Stimulated activated naive B cell treated with anti-CD40 and anti-IgM and Interleukin-4, amounts not matched to agents 10 μg/mL and 1 μg/mL and 100 μg/mL, for 72 hours (primary cell): Measurements from ENCODE around the gene LRP1-AS.

Experiments used
- ATAC-seq, 2 donors: fragments of 150-1000 bp; cut with Tn5 transposase; replicated peaks; 2 replicates each; pipeline ENCODE4 v1.10.0; 2021; ENCODE audit warnings: moderate library complexity in 1 of 2
- DNase-seq: peaks from one replicate; pipeline ENCODE4 v3.0.0; 2021
- H3K27ac Mint-ChIP-seq: one replicate; pipeline ENCODE4 v1.8.0; 2022; ENCODE audit warnings: mild to moderate bottlenecking, mixed read lengths
- H3K27me3 Mint-ChIP-seq, 2 donors: one replicate each; pipeline ENCODE4 v1.8.0; 2022; ENCODE audit warnings: mixed read lengths in 2 of 2
- H3K36me3 Mint-ChIP-seq, 2 donors: one replicate each; pipeline ENCODE4 v1.8.0; 2022; ENCODE audit warnings: mixed read lengths in 2 of 2, mild to moderate bottlenecking in 1 of 2
- H3K4me1 Mint-ChIP-seq, 2 donors: one replicate each; pipeline ENCODE4 v1.8.0; 2022; ENCODE audit warnings: mixed read lengths in 2 of 2, mild to moderate bottlenecking in 1 of 2
- H3K4me3 Mint-ChIP-seq, 2 donors: one replicate each; pipeline ENCODE4 v1.8.0; 2022; ENCODE audit warnings: mild to moderate bottlenecking in 2 of 2, mixed read lengths in 2 of 2, moderate library complexity in 1 of 2
- H3K9me3 Mint-ChIP-seq, 2 donors: one replicate each; pipeline ENCODE4 v1.8.0; 2022; ENCODE audit warnings: mixed read lengths in 2 of 2, mild to moderate bottlenecking in 1 of 2

The LRP1-AS gene

DNA sequence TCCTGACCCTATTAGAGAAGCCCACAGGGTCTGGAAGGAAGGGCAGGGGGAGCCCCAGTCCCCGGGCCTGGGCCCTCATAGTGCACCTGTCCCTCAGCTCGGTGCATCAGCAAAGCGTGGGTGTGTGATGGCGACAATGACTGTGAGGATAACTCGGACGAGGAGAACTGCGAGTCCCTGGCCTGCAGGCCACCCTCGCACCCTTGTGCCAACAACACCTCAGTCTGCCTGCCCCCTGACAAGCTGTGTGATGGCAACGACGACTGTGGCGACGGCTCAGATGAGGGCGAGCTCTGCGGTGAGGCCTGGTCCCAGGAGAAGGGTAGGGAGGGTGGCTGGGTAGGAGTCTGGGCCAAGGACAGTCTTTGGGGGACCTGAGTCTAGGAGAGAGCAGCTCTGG is 26.3 kb upstream of the LRP1-AS start:
- H3K27me3 Mint-ChIP-seq, result peaks cover 5 to 7% of the 10 kb centered on the region in 2 donors
- H3K36me3 Mint-ChIP-seq, result no peaks in the 10 kb centered on the region
- no peaks in the 10 kb centered on the region for H3K9me3 Mint-ChIP-seq
- no peak for ATAC-seq
- no peak for DNase-seq
- peaks cover 0 to 2% of the 10 kb centered on the region in 2 donors for H3K4me1 Mint-ChIP-seq
- H3K27ac Mint-ChIP-seq, result no peak overlapping the region
- no peak overlapping the region for H3K4me3 Mint-ChIP-seq

DNA sequence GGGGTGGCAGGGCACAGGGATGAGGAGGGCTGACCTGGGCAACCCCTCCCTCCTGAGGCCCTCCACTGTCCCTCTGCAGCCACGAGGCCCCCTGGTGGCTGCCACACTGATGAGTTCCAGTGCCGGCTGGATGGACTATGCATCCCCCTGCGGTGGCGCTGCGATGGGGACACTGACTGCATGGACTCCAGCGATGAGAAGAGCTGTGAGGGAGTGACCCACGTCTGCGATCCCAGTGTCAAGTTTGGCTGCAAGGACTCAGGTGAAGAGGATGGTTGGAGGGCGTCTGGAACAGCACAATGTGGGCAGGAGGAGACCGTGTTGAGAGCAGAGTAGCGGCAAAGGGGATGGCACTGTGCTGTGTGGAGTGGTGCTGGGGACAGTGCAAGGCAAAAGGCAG is 25.7 kb upstream of the LRP1-AS start:
- DNase-seq, result no peak
- H3K4me3 Mint-ChIP-seq, result no peak overlapping the region
- H3K4me1 Mint-ChIP-seq, result peaks cover 0 to 3% of the 10 kb centered on the region in 2 donors
- ATAC-seq, result peak; percentile 67 to 70
- H3K9me3 Mint-ChIP-seq, result no peaks in the 10 kb centered on the region
- no peak overlapping the region for H3K27ac Mint-ChIP-seq
- H3K27me3 Mint-ChIP-seq, result peaks cover 4 to 5% of the 10 kb centered on the region in 2 donors
- H3K36me3 Mint-ChIP-seq, result no peaks in the 10 kb centered on the region

DNA sequence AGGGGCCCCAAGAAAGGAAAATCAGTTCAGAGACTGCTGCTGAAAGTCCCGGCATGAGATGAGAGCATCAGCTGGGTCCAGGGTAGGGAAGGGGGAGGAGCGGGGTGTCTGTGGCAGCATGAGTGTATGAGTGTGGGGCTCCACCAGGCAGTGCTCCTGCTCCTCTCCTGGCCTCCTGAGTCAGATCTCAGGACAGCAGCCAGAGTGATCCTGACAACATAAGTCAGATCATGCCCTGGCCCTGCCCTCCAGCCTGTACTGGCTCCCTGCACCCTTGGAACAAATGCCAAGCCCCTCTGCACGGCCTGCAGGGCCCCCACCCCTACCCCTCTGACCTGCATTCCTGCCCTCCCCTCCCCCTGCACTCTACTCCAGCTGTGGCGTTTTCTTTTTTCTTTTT is 24.2 kb upstream of the LRP1-AS start:
- Mint-ChIP-seq H3K36me3 (no peaks in the 10 kb centered on the region), H3K27me3 (peaks cover 4 to 5% of the 10 kb centered on the region in 2 donors), H3K4me3 (no peak overlapping the region), H3K4me1 (peaks cover 4 to 7% of the 10 kb centered on the region in 2 donors), H3K9me3 (no peaks in the 10 kb centered on the region), H3K27ac (no peak overlapping the region)
- ATAC-seq, result no peak
- no peak for DNase-seq

DNA sequence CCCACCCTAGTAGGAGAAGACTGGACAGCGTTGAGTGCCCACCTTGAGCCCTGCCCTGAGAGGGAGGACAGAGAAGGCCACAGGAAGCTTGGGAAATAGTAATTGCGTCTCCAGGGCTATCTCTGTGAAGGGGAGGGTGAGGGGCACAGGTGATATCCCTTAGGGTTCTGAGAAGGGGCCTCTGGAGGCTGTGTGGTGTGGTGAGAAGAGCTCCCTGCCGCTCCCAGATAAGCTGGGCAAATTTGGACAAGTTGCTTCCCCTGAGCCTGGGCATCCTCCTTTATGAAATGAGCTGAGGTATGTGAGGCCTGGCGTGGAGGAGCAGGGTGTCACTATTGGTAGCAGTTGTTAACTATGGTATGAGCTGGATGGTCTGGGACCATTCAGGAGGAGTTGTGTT is 23.5 kb upstream of the LRP1-AS start:
- Mint-ChIP-seq H3K4me1 (peaks cover 7 to 9% of the 10 kb centered on the region in 2 donors), H3K9me3 (no peaks in the 10 kb centered on the region), H3K27me3 (peaks cover 4 to 5% of the 10 kb centered on the region in 2 donors), H3K27ac (no peak overlapping the region), H3K36me3 (no peaks in the 10 kb centered on the region), H3K4me3 (no peak overlapping the region)
- DNase-seq (no peak), ATAC-seq (no peak)

DNA sequence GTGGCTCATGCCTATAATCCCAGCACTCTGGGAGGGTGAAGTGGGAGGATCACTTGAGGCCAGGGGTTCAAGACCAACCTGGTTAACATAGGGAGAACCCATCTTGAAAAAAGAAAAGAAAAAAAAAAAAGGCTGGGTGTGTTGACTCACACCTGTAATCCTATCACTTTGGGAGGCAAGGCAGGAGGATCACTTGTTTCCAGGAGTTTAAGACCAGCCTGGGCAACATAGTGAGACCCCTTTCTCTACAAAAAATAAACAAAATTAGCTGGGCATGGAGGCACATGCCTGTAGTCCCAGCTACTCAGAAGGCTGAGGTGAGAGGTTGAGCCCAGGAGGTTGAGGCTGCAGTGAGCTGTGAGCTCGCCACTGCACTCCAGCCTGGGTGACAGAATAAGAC is 23.0 kb upstream of the LRP1-AS start:
- Mint-ChIP-seq H3K4me1 (peaks cover 7 to 9% of the 10 kb centered on the region in 2 donors), H3K4me3 (no peak overlapping the region), H3K36me3 (no peaks in the 10 kb centered on the region), H3K27me3 (peaks cover 4 to 5% of the 10 kb centered on the region in 2 donors), H3K9me3 (no peaks in the 10 kb centered on the region), H3K27ac (no peak overlapping the region)
- DNase-seq (no peak), ATAC-seq (no peak)

DNA sequence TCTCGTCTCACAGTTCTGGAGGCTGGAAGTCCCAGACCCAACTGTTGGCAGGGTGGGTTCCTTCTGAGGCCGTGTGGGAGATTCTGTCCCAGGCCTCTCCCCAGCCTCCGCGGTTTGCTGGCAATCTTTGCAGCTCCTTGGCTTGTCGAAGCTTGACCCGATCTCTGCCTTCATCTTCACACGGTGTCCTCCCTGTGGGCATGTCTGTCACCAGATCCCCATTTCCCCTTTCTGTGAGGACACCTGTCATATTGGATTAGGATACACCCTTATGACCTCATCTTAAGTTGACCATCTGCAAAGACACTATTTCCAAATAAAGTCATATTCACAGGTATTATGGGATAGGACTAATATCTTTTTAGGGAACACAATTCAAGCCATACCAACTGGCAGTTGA is 22.6 kb upstream of the LRP1-AS start:
- Mint-ChIP-seq H3K27ac (no peak overlapping the region), H3K4me3 (no peak overlapping the region), H3K9me3 (no peaks in the 10 kb centered on the region), H3K36me3 (no peaks in the 10 kb centered on the region), H3K27me3 (peaks cover 5 to 6% of the 10 kb centered on the region in 2 donors), H3K4me1 (peaks cover 7 to 9% of the 10 kb centered on the region in 2 donors)
- no peak for DNase-seq
- ATAC-seq, result no peak

DNA sequence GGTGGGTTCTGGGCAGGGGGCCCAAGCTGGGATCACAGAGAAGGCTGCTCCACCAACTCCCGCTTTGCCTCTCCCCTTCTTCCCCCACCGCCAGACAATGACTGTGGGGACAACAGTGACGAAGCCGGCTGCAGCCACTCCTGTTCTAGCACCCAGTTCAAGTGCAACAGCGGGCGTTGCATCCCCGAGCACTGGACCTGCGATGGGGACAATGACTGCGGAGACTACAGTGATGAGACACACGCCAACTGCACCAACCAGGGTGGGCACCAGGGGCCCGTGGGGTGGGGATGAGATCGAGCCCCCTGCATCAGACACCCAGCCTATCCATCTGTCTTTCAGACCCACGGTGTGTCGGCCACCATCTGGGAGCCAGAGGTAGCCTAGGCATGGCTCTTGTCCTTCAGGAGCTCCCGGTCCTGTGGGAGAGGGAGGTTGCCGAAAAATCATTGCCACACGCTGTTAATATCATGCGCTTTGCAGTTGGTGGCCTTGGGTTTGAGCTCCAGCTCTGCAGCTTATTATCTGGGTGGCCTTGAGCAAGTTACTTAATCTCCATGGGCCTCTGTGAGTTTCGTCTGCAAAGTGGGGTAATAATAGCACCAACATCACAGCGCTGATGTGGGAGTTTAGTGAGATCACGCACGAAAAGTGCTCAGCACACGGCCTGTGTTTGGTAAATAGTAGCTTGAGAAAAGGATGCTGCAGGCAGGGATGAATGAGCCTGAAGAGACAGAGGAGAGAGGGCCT is 21.8 kb upstream of the LRP1-AS start:
- no peak overlapping the region for H3K27ac Mint-ChIP-seq
- no peaks in the 10 kb centered on the region for H3K36me3 Mint-ChIP-seq
- H3K4me3 Mint-ChIP-seq, result no peak overlapping the region
- H3K4me1 Mint-ChIP-seq, result peaks cover 7 to 9% of the 10 kb centered on the region in 2 donors
- H3K27me3 Mint-ChIP-seq, result peaks cover 11 to 12% of the 10 kb centered on the region in 2 donors
- DNase-seq, result no peak
- ATAC-seq, result no peak
- H3K9me3 Mint-ChIP-seq, result no peaks in the 10 kb centered on the region

DNA sequence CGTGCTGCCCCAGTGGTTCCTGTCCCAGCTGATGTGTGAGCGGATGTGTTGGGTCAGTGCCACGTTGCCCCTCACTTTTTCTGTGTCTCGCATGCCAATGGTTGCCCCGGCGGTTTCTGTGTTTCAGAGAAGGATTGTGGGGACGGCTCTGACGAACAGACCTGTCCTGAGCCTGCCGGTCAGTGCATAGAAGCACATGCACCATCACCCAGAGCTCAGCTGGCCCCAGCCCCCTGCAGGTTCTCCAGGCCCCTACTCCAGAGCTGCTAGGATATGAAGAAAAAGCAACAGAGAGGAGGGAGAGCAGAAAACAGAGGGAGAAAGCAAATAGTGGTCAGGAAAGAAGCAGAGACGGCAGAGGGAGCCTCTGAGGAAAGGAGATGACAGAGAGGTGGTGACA is 20.6 kb upstream of the LRP1-AS start:
- no peak overlapping the region for H3K4me3 Mint-ChIP-seq

DNA sequence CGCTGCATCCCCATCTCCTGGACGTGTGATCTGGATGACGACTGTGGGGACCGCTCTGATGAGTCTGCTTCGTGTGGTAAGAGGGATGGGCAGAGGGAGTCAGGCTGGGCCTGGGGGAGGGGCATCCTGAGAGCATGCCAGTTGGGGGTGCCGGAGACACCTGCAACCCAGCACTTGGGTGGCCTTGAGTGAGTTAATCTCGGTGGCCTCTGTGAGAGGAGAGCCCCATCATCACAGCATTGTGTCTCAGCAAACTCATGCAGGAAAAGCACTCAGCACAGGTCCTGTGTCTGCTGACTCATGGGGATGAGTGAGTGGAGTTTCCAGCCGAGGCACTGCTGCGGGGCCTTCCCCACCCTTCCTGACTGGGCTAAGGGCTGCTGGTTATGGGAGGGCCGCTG is 19.6 kb upstream of the LRP1-AS start:
- H3K27ac Mint-ChIP-seq, result no peak overlapping the region
- ATAC-seq (peak; percentile 34 to 75), DNase-seq (no peak)
- no peak overlapping the region for H3K4me3 Mint-ChIP-seq
- no peaks in the 10 kb centered on the region for H3K9me3 Mint-ChIP-seq
- H3K4me1 Mint-ChIP-seq, result peaks cover 10 to 13% of the 10 kb centered on the region in 2 donors
- peaks cover 8 to 11% of the 10 kb centered on the region in 2 donors for H3K27me3 Mint-ChIP-seq
- H3K36me3 Mint-ChIP-seq, result no peaks in the 10 kb centered on the region

More for the DNA sequence above, 20.6 kb upstream of the LRP1-AS start:
- Mint-ChIP-seq H3K4me1 (peaks cover 6 to 9% of the 10 kb centered on the region in 2 donors), H3K27me3 (peaks cover 9% of the 10 kb centered on the region in 2 donors), H3K36me3 (no peaks in the 10 kb centered on the region), H3K27ac (peak overlapping the region; percentile 11), H3K9me3 (no peaks in the 10 kb centered on the region)
- ATAC-seq (no peak), DNase-seq (no peak)

DNA sequence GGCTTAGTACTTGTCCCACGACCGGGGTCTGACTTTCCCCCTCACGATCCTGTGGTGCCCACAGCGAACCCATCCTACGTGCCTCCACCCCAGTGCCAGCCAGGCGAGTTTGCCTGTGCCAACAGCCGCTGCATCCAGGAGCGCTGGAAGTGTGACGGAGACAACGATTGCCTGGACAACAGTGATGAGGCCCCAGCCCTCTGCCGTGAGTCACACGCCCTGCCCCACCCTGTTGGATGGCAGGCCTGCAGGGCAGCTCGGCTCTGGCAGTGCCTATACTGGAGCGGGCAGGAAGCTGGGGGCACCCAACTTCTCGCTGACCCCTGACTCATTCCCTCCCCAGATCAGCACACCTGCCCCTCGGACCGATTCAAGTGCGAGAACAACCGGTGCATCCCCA is 18.3 kb upstream of the LRP1-AS start:
- DNase-seq (no peak), ATAC-seq (no peak)
- H3K4me1 Mint-ChIP-seq, result peaks cover 10 to 13% of the 10 kb centered on the region in 2 donors
- H3K9me3 Mint-ChIP-seq, result no peaks in the 10 kb centered on the region
- peaks cover 8 to 16% of the 10 kb centered on the region in 2 donors for H3K27me3 Mint-ChIP-seq
- no peak overlapping the region for H3K27ac Mint-ChIP-seq
- no peaks in the 10 kb centered on the region for H3K36me3 Mint-ChIP-seq
- no peak overlapping the region for H3K4me3 Mint-ChIP-seq

DNA sequence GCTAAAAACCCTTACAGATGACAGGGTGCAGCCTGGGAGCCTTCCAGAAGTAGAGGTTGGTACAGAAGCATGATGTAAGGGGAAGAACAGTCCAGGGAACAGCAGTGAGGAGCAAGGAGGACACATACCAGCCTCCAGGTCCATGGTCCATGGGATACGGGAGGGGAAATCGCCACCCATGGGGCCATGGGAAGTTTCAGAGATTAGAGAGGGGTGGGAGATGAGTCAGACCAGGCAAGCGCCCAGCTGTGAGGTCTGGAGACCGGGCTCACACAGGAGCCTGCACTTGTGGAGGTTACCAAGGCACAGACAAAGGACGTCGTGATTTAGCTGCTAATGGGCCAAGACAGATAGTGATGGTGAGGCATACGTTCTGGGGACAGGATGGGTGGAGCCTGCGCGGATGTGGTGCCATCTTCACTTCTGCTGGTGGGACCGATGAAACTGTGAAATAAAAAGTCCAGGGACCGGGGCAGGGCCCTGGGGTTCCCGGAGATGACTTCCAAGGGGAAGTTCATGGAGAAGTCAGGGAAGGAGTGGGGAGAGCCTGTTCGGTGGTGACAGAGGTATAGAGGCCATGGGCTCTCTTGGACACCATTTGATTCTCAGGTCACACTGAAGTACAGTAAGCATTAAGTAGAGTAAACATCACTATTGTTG is 17.7 kb upstream of the LRP1-AS start:
- Mint-ChIP-seq H3K27ac (no peak overlapping the region), H3K4me1 (peaks cover 10 to 13% of the 10 kb centered on the region in 2 donors), H3K4me3 (no peak overlapping the region), H3K27me3 (peaks cover 8 to 16% of the 10 kb centered on the region in 2 donors), H3K36me3 (no peaks in the 10 kb centered on the region), H3K9me3 (no peaks in the 10 kb centered on the region)
- no peak for DNase-seq
- ATAC-seq, result no peak

DNA sequence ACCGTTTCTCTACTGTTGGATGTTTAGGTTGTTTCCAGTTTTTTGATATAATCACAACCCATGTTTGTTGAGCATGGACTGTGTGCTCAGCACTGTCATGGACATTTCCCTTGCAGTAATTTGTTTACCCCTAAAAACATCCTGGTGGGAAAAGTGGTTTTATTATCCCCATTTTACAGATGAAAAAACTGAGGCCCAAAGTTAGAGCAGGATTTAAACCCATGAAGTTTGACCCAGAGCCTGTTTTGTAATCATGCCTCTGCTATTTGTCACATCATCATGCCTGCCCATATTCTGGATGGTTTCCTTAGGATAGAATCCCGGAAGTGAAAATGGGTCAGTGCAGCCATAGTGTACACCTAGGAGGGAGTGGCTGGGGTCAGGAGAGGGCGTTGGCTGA is 17.0 kb upstream of the LRP1-AS start:
- H3K27ac Mint-ChIP-seq, result no peak overlapping the region
- peaks cover 10 to 13% of the 10 kb centered on the region in 2 donors for H3K4me1 Mint-ChIP-seq
- no peak for DNase-seq
- ATAC-seq, result no peak
- H3K9me3 Mint-ChIP-seq, result no peaks in the 10 kb centered on the region
- no peaks in the 10 kb centered on the region for H3K36me3 Mint-ChIP-seq
- peaks cover 8 to 16% of the 10 kb centered on the region in 2 donors for H3K27me3 Mint-ChIP-seq
- H3K4me3 Mint-ChIP-seq, result no peak overlapping the region

DNA sequence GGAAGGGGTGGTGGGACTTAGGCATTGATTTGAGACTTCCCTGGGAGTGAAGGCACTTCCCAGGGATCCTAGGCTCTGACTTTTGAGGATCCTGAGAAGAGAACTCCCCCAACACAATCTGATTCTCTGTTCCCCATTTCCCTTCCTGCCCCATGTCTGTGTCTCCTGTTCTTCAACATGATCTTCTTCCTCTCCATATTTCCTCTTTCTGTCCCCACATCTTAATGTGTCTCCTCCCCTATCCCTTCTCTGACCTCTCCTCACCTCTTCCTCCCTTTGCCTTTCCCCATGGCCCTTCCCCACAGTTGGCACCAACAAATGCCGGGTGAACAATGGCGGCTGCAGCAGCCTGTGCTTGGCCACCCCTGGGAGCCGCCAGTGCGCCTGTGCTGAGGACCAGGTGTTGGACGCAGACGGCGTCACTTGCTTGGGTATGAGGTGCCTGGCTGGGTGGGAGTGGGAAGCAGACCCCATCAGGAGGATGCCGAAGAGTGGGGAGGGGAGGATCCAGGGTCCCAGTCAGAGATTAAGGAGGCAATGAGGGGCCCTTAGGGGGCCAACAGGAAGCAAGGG is 15.2 kb upstream of the LRP1-AS start:
- ATAC-seq (no peak), DNase-seq (no peak)
- Mint-ChIP-seq H3K4me3 (no peak overlapping the region), H3K27ac (no peak overlapping the region), H3K36me3 (no peaks in the 10 kb centered on the region), H3K4me1 (peaks cover 10 to 20% of the 10 kb centered on the region in 2 donors), H3K27me3 (peaks cover 8 to 16% of the 10 kb centered on the region in 2 donors), H3K9me3 (no peaks in the 10 kb centered on the region)

DNA sequence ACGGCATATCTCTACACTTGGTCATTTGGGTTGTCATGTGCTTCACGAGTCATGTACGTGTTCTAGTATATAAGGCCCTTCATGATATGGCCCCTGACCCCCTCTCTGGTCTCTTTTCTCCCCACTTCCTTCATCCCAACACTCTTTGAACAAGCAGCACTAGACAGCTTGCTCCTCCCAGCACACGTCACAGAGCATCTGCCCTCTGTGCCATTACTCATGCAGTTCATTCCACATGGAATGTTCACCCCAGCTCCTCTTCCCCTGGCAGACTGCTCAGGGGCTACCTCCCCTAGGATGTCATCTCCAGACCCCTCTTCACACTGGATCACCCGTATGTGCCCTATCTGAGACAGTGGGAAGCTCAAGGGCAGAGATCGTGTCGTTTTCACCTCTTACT is 14.1 kb upstream of the LRP1-AS start:
- no peak overlapping the region for H3K4me3 Mint-ChIP-seq
- peaks cover 8 to 16% of the 10 kb centered on the region in 2 donors for H3K4me1 Mint-ChIP-seq
- no peak overlapping the region for H3K27ac Mint-ChIP-seq
- peaks cover 0 to 1% of the 10 kb centered on the region in 2 donors for H3K9me3 Mint-ChIP-seq
- no peaks in the 10 kb centered on the region for H3K36me3 Mint-ChIP-seq
- DNase-seq, result no peak
- H3K27me3 Mint-ChIP-seq, result peaks cover 14 to 23% of the 10 kb centered on the region in 2 donors
- ATAC-seq, result no peak

DNA sequence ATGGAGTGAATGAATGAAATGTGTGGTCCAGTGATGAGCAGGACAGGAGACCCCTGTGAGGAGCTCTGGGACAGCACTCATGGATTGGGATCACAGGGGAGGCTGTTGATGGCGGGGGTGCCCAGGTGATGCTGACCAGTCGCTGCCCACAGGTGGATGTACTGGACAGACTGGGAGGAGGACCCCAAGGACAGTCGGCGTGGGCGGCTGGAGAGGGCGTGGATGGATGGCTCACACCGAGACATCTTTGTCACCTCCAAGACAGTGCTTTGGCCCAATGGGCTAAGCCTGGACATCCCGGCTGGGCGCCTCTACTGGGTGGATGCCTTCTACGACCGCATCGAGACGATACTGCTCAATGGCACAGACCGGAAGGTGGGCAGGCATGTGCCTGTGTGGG is 13.3 kb upstream of the LRP1-AS start:
- H3K27me3 Mint-ChIP-seq, result peaks cover 17 to 27% of the 10 kb centered on the region in 2 donors
- no peak overlapping the region for H3K4me3 Mint-ChIP-seq
- H3K9me3 Mint-ChIP-seq, result peaks cover 0 to 1% of the 10 kb centered on the region in 2 donors
- DNase-seq (no peak), ATAC-seq (no peak)
- H3K4me1 Mint-ChIP-seq, result peaks cover 8 to 13% of the 10 kb centered on the region in 2 donors
- H3K27ac Mint-ChIP-seq, result no peak overlapping the region
- H3K36me3 Mint-ChIP-seq, result no peaks in the 10 kb centered on the region
